ENCODE data around the gene MSX1.
"Not testable (repeated sequence)": the region's sequence is repeated elsewhere in the genome, so short reads cannot be mapped to it uniquely, and the experiment has no call there.

MSX1 gene

GRCh38 chr4:4859325-4859798, at the start of gene MSX1:
Gene MSX1 (plus strand): TSS chr4:4859665. CDS start chr4:4859900, 235 bp downstream.
- intact Hi-C loops (cut with DNase I) = no loop called here
- peak; percentile 67 to 97 (median 79) for DNase-seq

- peak in 5 of 10 donors; percentile 9 to 79 (median 25) for DNase-seq
- intact Hi-C loops (cut with DNase I) = no loop called here
Measured at GRCh38 chr4:4810092-4810774, 49.2 kb upstream of the MSX1 start.

DNA sequence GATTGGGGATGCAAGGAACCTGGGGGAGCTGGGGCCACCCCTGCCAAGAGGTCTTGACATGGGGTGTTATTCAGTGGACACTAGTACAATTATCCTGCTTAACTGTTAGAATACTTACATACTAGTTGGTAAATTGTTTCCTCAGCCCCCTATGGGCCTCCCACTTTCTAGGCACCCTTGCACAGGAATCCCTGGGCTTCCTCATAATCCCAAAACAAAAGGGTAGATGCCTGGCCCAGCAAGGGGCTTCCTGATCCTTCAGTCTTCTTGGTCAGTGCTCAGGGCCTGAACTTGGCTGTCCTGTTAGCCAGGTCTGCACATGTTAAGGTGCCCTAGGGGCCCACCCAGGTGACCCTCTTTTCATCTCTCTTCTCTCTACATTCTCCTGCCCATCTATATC, 48.7 kb upstream of the MSX1 start:
- intact Hi-C loops (cut with DNase I) = no loop called here
- DNase-seq = no peak

DNA sequence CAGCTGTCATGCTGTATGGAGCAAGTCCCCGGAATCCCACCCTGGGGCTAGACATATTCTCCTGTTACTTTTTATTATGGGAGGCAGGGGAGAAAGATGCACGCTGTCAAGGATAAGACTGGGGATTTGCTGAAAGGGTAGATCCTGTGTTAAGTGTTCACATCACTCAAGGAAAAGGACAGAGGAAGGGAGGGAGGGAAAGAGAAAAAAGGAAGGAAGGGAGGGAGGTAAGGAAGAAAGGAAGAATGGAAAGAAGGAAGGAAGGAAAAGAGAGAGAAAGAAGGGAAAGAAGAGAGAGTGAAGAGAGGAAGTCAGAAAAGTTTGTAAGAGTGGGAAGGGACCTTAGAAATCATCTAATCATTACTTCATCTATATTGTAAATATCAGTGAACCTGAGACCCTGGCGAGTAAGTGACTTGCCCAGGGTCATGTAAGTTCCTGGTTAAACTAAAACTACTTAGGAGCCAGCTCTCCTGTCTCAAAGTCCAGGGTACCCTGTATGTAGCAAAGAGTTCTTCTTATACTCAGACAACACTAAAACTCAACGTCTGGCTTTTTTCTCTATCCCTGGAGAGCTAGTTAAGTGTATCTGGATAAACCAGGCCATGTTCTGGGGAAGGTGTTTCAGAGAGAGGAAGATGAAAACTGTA, 47.2 kb upstream of the MSX1 start:
- intact Hi-C loops (cut with DNase I) = no loop called here
- DNase-seq = no peak

DNA sequence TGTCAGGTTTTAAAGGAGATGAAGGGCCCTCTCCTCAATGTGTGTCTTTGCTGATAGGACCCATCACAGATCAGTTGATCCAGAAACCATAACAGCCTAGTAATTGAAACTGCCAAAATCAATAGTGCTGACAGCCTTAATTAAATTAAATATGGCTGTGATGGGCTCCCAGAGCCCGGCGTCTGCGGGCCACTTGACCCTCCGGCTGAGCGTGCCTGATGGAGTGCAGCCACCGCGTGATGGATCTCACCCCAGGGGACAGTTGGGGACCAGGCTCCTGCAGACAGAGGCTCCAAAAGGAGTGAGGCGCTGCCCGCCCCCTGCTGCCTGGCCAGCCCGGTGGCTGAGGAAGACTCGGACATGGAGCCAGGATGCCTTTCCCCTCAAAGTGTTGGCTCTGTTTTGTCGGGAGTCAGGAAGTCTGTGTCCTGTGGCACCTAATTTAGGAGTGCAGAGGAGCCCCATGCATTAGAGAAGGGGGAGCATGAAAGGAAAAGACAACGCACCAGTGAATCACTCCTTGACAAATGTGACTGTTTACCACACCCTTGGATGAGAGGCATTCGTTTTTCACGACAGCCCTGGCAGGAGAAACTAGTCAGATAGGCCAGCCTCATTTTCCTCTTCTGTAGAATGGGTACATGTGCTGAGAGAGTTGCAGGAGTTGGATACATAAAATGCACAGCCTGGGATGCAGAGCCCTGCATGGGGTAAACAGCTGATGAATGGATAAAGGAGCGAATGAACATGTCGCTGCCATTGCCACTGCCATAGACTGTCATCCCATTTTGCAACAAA, 40.9 kb upstream of the MSX1 start:
- intact Hi-C loops (cut with DNase I) = no loop called here
- no peak for DNase-seq

DNA sequence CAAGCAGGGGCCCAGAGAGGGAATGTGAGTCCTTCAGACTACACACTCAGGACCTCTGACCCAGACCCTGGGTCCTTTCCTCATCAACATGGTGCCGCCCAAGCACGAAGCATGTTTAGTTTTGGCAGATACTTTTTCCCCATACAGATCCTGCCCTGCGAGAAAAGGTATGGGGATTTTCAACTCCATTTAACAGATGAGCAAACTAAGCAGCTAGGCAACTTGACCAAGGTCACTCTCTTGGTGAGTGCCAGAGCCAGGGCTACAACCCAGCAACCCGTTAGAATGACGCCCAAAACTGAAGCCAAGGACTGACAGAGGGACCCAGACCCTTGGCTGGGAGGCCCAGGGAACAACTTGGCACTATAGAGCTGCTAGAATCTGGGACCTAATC, 40.3 kb upstream of the MSX1 start:
- intact Hi-C loops (cut with DNase I) = no loop called here
- no peak for DNase-seq

DNA sequence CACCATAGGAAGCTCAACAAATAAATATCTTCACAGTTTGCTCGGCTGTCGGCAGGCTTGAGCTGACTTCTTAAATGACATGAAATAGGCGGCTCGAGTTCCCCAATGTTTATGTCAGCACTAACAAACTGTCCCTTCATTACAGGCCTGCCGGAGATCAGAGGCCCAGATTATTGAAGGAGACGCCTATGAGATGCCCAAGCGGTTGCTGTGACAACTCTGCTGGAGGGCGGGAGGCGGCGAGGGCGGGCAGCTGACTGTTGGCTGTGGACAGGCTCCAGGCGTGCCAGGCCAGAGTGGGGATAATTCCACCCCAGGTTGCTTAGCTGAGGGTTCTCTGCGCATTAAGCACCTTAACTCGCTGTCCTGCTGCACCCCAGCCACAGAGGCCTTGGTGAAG, 39.2 kb upstream of the MSX1 start:
- intact Hi-C loops (cut with DNase I) = loop anchor here (10.0 kb wide), 1 partner anchor 125 kb away; no protein-coding TSS in a partner anchor
- peak; percentile 69 to 96 (median 80) for DNase-seq

DNA sequence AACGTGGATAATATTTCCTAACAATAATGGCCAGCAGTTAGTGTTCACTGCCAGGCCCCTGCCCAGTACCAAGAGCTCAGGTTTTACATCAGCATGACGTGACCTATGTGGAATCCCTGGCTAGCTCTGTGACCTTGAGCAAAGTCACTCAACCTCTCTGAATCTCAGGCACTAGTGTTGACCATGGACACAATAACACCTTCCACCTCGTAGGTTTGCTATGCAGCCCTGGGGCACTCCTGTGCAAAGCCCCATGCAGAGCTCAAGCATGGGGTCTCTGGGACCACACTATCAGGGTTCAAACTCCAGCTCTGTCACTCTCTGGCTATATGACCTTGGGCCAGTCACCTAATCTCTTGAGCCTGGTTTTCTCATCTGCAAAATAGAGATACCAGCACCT, 38.7 kb upstream of the MSX1 start:
- DNase-seq = no peak
- intact Hi-C loops (cut with DNase I) = loop anchor here (10.0 kb wide), 1 partner anchor 124 kb away; no protein-coding TSS in a partner anchor

GRCh38 chr4:4821577-4821976, 37.9 kb upstream of the MSX1 start:
- intact Hi-C loops (cut with DNase I) = loop anchor here (10.0 kb wide), 1 partner anchor 123 kb away; no protein-coding TSS in a partner anchor
- DNase-seq = no peak

- not testable (repeated sequence) for DNase-seq
- intact Hi-C loops (cut with DNase I) = loop anchor here (10.0 kb wide), 1 partner anchor 123 kb away; no protein-coding TSS in a partner anchor
Measured at GRCh38 chr4:4822286-4822685, 37.2 kb upstream of the MSX1 start.

- no peak for DNase-seq
- intact Hi-C loops (cut with DNase I) = loop anchor here (10.0 kb wide), 1 partner anchor 121 kb away; no protein-coding TSS in a partner anchor
Measured at GRCh38 chr4:4823621-4824162, 35.8 kb upstream of the MSX1 start.

- DNase-seq = no peak
- intact Hi-C loops (cut with DNase I) = loop anchor here (10.0 kb wide), 1 partner anchor 121 kb away; no protein-coding TSS in a partner anchor
Measured at GRCh38 chr4:4824232-4824631, 35.2 kb upstream of the MSX1 start.

- DNase-seq = no peak
- intact Hi-C loops (cut with DNase I) = loop anchor here (10.0 kb wide), 1 partner anchor 119 kb away; no protein-coding TSS in a partner anchor
Measured at GRCh38 chr4:4825431-4825830, 34.0 kb upstream of the MSX1 start.

DNA sequence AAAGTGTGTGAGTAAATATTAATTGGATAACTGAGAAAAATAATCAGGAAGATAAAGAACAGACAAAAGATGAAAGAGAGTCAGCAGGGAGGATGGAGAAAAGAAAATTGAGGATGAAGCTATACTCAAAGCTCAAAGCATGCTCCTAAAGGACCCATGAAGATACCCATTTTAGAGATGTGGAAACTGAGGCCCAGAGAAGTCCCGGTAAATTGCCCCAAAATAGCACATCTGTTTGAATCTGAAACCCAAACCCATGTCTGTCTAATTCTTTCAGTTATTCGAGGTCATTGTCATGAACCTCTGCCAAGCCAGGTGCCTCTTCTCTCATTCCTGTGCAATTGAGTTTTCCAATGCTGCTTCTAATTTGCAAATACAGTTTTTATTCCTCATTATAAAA, 29.6 kb upstream of the MSX1 start:
- intact Hi-C loops (cut with DNase I) = loop anchor here (10.0 kb wide), 1 partner anchor 115 kb away; no protein-coding TSS in a partner anchor
- no peak for DNase-seq

DNA sequence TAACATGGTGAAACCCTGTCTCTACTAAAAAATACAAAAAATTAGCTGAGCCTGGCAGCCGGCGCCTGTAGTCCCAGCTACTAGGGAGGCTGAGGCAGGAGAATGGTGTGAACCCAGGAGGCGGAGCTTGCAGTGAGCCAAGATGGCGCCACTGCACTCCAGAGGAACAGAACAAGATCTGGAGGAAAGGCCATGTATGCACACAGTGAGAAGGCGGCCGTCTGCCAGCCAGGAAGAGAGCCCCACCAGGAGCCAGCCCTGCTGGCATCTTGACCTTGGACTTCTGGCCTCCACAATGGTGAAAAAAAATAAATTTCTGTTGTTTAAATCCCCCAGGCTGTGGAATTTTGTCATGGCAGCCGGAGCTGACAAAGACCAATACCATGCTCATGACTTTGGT, 28.2 kb upstream of the MSX1 start:
- intact Hi-C loops (cut with DNase I) = no loop called here
- no peak for DNase-seq

DNA sequence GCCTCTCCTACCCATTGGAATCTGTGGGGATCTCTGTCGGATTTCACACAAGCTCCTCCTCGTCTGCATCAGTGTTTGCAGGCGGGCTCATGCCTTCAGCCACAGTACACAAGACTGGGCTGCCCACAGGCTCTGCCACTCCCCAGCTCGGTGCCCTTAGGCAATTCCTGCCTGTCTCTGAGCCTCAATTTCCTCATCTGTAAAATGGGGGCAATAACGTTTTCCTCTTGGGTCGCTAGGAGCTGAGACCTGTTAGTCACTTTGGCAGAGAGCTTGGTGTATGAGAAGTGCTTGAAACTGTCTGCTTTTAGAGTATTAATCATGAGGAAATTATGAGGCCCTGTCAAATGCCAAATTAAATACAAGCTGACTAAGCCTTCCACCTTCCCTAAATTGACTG, 27.6 kb upstream of the MSX1 start:
- DNase-seq = peak in 1 of 10 donors; percentile 39
- intact Hi-C loops (cut with DNase I) = no loop called here

DNA sequence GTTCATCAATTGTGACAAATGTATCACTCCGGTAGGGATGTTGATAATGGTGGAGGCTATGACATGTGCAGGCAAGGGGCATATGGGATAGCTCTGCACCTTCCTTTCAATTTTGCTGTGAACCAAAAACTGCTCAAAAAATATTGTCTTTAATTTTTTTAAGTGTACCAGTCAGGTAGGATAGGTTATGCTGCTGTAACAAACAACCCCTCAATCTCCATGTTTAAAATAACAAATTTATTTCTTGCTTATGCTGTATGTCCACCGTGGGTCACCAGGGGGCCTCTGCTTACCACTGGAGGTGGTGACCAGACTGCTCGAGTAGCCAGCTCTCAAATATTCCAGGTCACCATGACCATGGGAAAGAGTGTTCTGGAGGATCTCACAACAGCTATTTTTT, 23.4 kb upstream of the MSX1 start:
- intact Hi-C loops (cut with DNase I) = no loop called here
- DNase-seq = no peak

DNA sequence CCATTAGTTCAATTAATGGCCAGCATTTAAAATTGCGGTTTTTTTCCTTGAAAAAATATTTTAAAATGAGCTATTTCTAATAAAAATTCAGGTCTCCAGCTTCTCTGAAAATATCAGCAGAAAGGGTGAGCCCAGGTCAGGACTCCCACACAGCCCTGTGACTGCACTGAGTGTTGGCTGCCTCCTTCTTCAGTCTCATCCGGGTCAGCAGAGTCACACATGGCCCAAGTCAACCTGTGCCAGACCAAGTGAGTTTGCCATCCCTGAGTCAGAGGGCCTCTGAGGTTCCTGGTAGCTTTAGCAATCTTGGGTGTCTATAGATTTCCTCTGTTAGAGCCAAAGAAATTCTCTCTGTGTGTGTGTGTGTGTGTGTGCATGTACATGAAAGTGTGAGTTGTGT, 22.1 kb upstream of the MSX1 start:
- intact Hi-C loops (cut with DNase I) = no loop called here
- DNase-seq = no peak

DNA sequence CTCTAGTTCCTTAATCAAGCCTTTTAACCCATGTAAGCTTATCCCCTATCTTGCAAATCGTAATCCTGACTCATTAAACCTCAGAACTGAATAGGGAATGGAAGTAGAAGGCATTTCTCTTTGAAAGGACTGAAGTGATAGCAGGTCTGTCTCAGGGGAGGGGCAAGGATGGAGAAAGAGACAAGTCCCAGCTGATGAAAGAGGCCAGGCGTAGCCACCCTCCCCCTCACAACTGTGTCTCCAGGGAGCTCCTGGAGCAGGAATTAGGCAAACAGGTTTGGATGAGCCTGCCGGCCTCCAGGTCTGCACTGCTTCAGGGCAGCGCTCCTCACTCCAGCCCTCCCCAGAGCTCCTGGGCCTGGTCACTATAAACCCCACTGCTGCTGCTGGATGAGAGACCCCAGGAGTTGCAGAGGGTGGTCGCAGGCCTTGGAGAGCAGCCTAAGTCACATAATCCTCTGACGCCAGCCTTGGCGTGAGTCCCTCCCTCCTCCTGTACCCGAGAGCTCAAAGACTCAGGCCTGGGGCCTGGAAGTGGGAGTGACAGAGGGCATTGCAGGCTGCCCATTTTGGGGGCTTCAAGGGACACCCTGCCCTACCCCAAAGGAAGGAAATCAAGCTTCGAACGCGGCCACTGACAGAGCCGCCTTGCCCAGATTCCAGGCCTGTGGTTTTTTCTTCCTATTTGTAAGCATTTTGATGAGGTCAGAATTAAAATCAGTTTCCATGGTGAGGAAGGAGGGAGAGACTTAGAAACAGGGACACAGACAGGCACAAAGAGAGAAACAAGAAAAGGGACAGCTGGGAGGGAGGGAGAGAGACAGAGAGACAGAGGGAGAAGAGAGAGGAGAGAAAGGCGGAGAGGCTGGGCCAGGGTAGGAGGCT, 21.2 kb upstream of the MSX1 start:
- peak in 2 of 10 donors; percentile 52 to 84 for DNase-seq
- intact Hi-C loops (cut with DNase I) = no loop called here
